ENCODE results near the gene DHRSX.

The DHRSX gene

GRCh38 chrX:2452799-2453198, 48.0 kb downstream of the DHRSX start:
- DNase-seq (ENCODE audit: low spot score): no peak

DNA sequence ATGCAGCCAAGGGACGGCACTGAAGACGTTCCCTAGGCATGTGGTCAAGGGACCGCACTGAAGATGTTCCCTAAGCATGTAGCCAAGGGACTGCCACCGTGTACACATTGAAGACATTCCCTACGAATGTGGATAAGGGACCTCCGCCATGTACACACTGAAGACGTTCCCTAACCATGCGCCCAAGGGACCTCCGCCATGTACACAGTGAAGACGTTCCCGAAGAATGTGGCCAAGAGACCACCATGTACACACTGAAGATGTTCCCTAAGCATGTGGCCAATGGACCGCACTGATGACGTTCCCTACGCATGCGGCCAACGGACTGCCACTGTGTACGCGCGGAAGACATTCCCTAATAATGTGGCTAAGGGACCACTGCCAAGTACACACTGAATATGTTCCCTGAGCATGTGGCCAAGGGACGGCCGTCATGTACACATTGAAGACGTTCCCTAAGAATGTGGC, 48.4 kb downstream of the DHRSX start:
- no peak for DNase-seq (ENCODE audit: low spot score)

- no peak for DNase-seq (ENCODE audit: low spot score)
These were observed 49.1 kb downstream of the DHRSX start for GRCh38 chrX:2451501-2452316.

- DNase-seq (ENCODE audit: low spot score): no peak
These were observed 50.1 kb downstream of the DHRSX start for GRCh38 chrX:2450681-2451080.

DNA sequence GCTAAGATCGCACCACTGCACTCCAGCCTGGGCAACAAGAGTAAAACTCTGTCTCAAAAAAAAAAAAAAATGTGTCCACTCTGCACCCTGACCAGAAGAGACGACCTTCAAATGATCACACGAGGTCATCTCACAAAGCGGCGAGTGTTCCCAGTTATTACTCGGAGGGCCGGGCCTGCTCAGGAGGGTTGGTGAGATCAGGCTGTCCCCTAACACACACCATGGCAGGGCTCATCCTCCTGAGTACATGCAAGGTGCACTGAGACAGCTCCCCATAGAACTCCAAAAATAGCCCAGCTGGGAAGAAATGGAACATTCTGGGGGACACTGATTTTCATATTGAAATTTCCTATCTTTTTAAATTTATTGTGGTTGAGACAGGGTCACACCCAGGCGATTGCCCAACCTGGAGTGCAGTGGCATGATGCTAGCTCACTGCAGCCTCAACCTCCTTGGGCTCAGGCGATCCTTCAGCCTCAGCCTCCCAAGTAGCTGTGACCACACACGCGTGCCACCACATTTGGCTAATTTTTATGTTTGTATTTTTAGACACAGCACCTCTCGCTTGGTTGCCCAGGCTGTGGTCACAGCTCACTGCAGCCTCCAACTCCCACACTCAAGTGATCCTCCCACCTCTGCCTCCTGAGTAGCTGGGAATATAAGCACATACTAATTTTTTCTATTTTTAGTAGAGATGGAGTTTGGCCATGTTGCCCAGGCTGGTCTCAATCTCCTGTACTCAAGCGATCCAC, 51.5 kb downstream of the DHRSX start:
- DNase-seq (ENCODE audit: low spot score): no peak

GRCh38 chrX:2447484-2447883, 53.3 kb downstream of the DHRSX start:
- DNase-seq (ENCODE audit: low spot score): no peak

GRCh38 chrX:2446815-2447214, 54.0 kb downstream of the DHRSX start:
- no peak for DNase-seq (ENCODE audit: low spot score)

DNA sequence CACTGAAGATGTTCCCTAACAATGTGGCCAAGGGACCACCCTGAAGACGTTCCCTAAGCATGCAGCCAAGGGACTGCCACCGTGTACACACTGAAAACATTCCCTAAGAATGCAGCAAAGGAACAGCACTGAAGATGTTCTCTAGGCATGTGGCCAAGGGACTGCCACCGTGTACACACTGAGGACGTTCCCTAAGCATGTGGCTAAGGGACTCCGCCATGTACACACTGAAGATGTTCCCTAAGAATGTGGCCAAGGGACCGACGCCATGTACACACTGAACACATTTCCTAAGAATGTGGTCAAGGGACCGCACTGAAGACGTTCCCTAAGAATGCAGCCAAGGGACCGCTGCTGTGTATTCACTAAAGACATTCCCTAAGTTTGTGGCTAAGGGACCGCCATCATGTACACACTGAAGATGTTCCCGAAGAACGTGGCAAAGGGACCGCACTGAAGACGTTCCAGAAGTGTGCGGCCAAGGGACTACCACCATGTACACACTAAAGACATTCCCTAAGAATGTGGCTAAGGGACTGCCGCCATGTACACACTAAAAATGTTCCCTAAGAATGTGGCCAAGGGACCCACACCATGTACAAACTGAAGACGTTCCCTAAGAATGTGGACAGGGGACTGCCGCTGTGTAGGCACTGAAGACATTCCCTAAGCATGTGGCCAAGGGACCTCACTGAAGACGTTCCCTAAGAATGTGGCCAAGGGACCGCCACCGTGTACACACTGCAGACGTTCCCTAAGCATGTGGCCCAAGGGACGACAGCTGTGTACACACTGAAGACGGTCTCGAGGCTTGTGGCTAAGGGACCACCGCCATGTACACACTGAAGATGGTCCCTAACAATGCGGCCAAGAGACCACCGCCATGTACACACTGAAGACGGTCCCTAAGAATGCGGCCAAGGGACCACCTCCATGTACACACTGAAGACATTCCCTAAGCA, 54.8 kb downstream of the DHRSX start:
- DNase-seq (ENCODE audit: low spot score): no peak

GRCh38 chrX:2442694-2443093, 58.1 kb downstream of the DHRSX start:
- no peak for DNase-seq (ENCODE audit: low spot score)

GRCh38 chrX:2441466-2441865, 59.3 kb downstream of the DHRSX start:
- no peak for DNase-seq (ENCODE audit: low spot score)

DNA sequence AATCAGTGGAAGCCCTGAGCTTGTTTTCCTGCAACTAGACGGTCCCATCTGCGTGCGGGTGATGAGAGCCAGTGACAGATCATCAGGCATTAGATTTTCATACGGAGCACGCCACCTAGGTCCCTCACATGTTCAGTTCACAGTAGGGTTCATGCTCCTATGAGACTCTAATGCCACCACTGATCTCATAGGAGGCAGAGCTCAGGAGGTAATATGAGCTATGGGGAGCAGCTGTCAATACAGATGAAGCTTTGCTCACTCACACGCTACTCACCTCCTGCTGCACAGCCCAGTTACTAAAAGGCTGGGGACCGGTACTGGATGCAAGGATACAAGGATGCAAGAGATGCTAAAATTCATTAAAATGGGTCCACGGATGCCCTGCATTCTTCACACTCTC, 61.2 kb downstream of the DHRSX start:
- DNase-seq (ENCODE audit: low spot score): no peak

DNA sequence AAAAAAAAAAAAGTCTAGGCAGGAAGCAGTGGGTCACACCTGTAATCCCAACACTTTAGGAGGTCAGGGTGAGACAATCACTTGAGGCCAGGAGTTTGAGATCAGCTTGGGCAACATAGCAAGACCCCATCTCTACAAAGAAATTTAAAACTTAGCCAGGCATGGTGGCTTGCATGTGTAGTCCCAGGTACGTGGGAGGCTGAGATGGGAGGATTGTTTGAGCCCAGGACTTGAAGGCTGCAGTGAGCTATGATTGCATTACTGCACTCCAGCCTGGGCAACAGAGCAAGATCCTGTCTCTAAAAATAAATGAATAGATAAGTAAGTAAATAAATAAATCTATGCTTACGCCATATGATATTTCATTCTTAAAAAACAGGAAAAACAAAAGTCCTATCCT, 65.3 kb downstream of the DHRSX start:
- DNase-seq (ENCODE audit: low spot score): no peak

- DNase-seq (ENCODE audit: low spot score): no peak
These were observed 66.3 kb downstream of the DHRSX start for GRCh38 chrX:2434270-2435163.

- no peak for DNase-seq (ENCODE audit: low spot score)
These were observed 68.4 kb downstream of the DHRSX start for GRCh38 chrX:2432298-2432863.

- no peak for DNase-seq (ENCODE audit: low spot score)
These were observed 70.4 kb downstream of the DHRSX start for GRCh38 chrX:2430265-2430825.

GRCh38 chrX:2427737-2428136, 73.0 kb downstream of the DHRSX start:
- no peak for DNase-seq (ENCODE audit: low spot score)

DNA sequence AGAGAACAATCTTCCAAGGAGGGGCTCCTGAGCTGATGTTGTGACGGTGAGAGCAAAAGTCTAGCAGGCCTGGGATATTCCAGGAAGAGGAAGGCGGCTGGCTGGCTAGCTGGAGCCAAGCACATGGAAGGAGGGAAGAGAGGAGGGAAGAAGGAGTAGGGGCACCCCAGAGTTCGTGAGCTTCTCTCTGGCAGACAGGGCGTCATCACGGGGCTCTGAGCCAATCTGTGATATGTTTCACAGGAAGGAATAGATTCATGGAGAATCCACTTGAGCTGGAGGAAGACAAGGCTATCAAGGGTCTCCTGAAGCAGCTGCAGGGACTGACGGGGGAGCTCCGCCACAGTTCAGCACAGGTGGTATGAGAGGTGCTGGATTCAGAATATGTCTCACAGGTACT, 73.6 kb downstream of the DHRSX start:
- DNase-seq (ENCODE audit: low spot score): no peak

DNA sequence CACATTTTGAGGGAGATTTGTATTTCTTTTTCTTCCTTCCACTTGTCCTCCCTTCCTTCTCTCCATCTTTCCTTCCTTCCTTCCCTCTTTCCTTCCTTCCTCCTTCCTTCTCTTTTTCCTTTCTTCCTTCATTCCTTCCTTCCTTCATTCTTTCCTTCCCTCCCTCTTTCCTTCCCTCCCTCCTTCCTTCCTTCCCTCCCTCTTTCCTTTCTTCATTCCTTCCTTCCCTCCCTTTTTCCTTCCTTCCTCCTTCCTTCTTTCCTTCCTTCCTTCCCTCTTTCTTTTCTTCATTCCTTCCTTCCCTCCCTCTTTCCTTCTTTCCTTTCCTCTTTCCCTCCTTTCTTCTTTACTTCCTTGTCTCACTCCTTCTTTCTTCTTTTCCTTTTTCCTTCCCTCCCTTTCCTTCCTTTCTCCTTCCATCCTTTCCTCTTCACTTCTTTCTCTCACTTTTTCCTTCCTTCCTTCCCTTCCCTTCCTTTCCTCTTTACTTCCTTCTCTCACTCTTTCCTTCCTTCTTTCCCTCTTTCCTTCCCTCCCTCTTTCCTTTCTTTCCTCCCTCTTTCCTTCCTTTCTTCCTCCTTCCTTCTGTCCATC, 74.4 kb downstream of the DHRSX start:
- DNase-seq (ENCODE audit: low spot score): no peak

- DNase-seq (ENCODE audit: low spot score): no peak
These were observed 75.3 kb downstream of the DHRSX start for GRCh38 chrX:2425286-2426071.

Measured in SW480 (cell line).